Measurements from ENCODE around the gene ROBO2. TPM values are rescaled to one million over a fixed set of nuclear protein-coding genes. Genes with fewer than 3 reads are reported as not detected.

The ROBO2 gene
- polyA plus RNA-seq, 1 of the 3 experiments (the other 2 are of a cell fraction), result not detected

DNA sequence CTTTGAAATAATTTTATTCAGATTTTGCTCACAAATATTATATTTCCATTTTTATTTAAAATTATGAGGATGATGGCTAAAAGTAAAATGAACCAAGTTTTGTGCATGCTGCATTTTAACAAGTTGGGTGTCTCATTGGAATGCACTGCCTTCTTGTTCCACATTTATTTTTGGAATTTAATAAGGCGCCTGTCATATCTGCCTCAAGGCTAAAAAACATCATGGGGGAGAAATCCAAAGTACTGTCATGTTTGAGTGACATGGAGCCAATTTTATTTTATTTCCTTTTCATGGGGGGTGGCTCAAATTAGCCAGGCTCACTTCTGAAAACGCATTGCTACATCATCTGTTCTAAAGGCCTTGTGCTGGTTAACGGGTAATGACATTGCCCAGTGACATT, 205.1 kb downstream of the ROBO2 start:
- no peak overlapping the region for H3K9ac ChIP-seq
- H2AFZ ChIP-seq (ENCODE audit: low read depth), result no peak overlapping the region
- H3K27me3 ChIP-seq (ENCODE audit: insufficient read depth), result no peaks in the 10 kb centered on the region
- no peak overlapping the region for H3K27ac ChIP-seq (ENCODE audit: low read depth in 2 of 2, low read length in 1 of 2)
- WGBS (ENCODE audit: low lambda C conversion rate), result 66% methylated on average over 3 of the region's 3 CpGs
- no peaks in the 10 kb centered on the region for H3K36me3 ChIP-seq (replicated peaks in 1 of 2; ENCODE audit: control insufficient read depth in 1 of 2, insufficient read depth in 2 of 2, low read length in 1 of 2)
- H3K4me1 ChIP-seq (ENCODE audit: control insufficient read depth in 1 of 2, insufficient read depth in 2 of 2, low read depth in 1 of 2, low read length in 1 of 2), result no peaks in the 10 kb centered on the region
- ChIA-PET POLR2A (no interaction called here), CTCF (no interaction called here)
- H3K9me3 ChIP-seq, result no peaks in the 10 kb centered on the region
- no peak overlapping the region for H3K4me2 ChIP-seq
- no peaks in the 10 kb centered on the region for H3F3A ChIP-seq (replicated peaks; ENCODE audit: insufficient read depth)
- no peaks in the 10 kb centered on the region for H3K79me2 ChIP-seq (ENCODE audit: insufficient read depth)
- no peaks in the 10 kb centered on the region for H3K9me2 ChIP-seq
- H4K20me1 ChIP-seq (ENCODE audit: insufficient read depth), result no peaks in the 10 kb centered on the region
- DNase-seq, result no peak
- H3K4me3 ChIP-seq (ENCODE audit: low read depth in 2 of 2, low read length in 1 of 2), result no peak overlapping the region
- TF ChIP-seq FOXJ3 (CRISPR knock-in tag; IDR thresholded peaks at IDR 0.05) (no peak), EP300 (IDR thresholded peaks at IDR 0.05; ENCODE audit: borderline replicate concordance in 1 of 2, low read depth in 1 of 2, low read length in 1 of 2) (no peak), JUND (IDR thresholded peaks at IDR 0.05) (no peak), ELF1 (IDR thresholded peaks at IDR 0.05) (no peak), SIN3A (IDR thresholded peaks at IDR 0.05; ENCODE audit: borderline replicate concordance, low read depth, low read length) (no peak), NFIC (IDR thresholded peaks at IDR 0.05; ENCODE audit: borderline replicate concordance) (no peak), NRF1 (IDR thresholded peaks at IDR 0.05; ENCODE audit: low read depth, low read length) (no peak), RCOR1 (IDR thresholded peaks at IDR 0.05; ENCODE audit: low read length) (no peak), GATA2 (CRISPR knock-in tag; IDR thresholded peaks at IDR 0.05) (no peak), IRF3 (IDR thresholded peaks at IDR 0.05; ENCODE audit: low read depth, low read length) (no peak), GABPA (IDR thresholded peaks at IDR 0.05; ENCODE audit: low read depth) (no peak)

GRCh38 chr3:77247061-77247460, 207.2 kb downstream of the ROBO2 start:
- no peaks in the 10 kb centered on the region for H3F3A ChIP-seq (replicated peaks; ENCODE audit: insufficient read depth)
- no peak overlapping the region for H2AFZ ChIP-seq (ENCODE audit: low read depth)
- H3K36me3 ChIP-seq (replicated peaks in 1 of 2; ENCODE audit: control insufficient read depth in 1 of 2, insufficient read depth in 2 of 2, low read length in 1 of 2), result no peaks in the 10 kb centered on the region
- DNase-seq, result no peak
- H3K4me1 ChIP-seq (ENCODE audit: control insufficient read depth in 1 of 2, insufficient read depth in 2 of 2, low read depth in 1 of 2, low read length in 1 of 2), result no peaks in the 10 kb centered on the region
- H3K4me3 ChIP-seq (ENCODE audit: low read depth in 2 of 2, low read length in 1 of 2), result no peak overlapping the region
- WGBS (ENCODE audit: low lambda C conversion rate), result 50% methylated on average over 6 of the region's 6 CpGs
- H3K9me2 ChIP-seq, result no peaks in the 10 kb centered on the region
- no peak overlapping the region for H3K4me2 ChIP-seq
- no peak overlapping the region for H3K27ac ChIP-seq (ENCODE audit: low read depth in 2 of 2, low read length in 1 of 2)
- H3K9ac ChIP-seq, result no peak overlapping the region
- POLR2A ChIA-PET, result no interaction called here
- no peaks in the 10 kb centered on the region for H3K9me3 ChIP-seq
- no peaks in the 10 kb centered on the region for H4K20me1 ChIP-seq (ENCODE audit: insufficient read depth)
- H3K79me2 ChIP-seq (ENCODE audit: insufficient read depth), result no peaks in the 10 kb centered on the region
- CTCF ChIA-PET, result interaction anchor here (0.6 to 2.0 kb wide), 3 partner anchors 57 to 209 kb away, joined by 3 to 8 read pairs (median 3); no protein-coding TSS in a partner anchor
- no peaks in the 10 kb centered on the region for H3K27me3 ChIP-seq (ENCODE audit: insufficient read depth)
- TF ChIP-seq, protein P1, sequence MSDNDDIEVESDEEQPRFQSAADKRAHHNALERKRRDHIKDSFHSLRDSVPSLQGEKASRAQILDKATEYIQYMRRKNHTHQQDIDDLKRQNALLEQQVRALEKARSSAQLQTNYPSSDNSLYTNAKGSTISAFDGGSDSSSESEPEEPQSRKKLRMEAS (IDR thresholded peaks at IDR 0.05; ENCODE audit: low read depth), result no peak
- TF ChIP-seq ZBTB33 (IDR thresholded peaks at IDR 0.05; ENCODE audit: borderline replicate concordance, low read depth) (no peak), MEF2A (IDR thresholded peaks at IDR 0.05; ENCODE audit: borderline replicate concordance, low read depth) (no peak), RFX5 (IDR thresholded peaks at IDR 0.05; ENCODE audit: low read length) (no peak), GABPA (IDR thresholded peaks at IDR 0.05; ENCODE audit: low read depth) (no peak), RXRA (IDR thresholded peaks at IDR 0.05; ENCODE audit: borderline replicate concordance, low read depth) (no peak), RAD21 (IDR thresholded peaks at IDR 0.05; ENCODE audit: low read length) (no peak), TAF1 (IDR thresholded peaks at IDR 0.05; ENCODE audit: borderline replicate concordance, low read depth, low read length) (no peak), MXI1 (IDR thresholded peaks at IDR 0.05; ENCODE audit: low read depth, low read length) (no peak), TCF12 (IDR thresholded peaks at IDR 0.05) (no peak), ELF1 (IDR thresholded peaks at IDR 0.05) (no peak), RCOR1 (IDR thresholded peaks at IDR 0.05; ENCODE audit: low read length) (no peak), EP300 (IDR thresholded peaks at IDR 0.05; ENCODE audit: borderline replicate concordance in 1 of 2, low read depth in 1 of 2, low read length in 1 of 2) (no peak), PBX3 (IDR thresholded peaks at IDR 0.05) (no peak)
- TF ChIP-seq, protein P2, sequence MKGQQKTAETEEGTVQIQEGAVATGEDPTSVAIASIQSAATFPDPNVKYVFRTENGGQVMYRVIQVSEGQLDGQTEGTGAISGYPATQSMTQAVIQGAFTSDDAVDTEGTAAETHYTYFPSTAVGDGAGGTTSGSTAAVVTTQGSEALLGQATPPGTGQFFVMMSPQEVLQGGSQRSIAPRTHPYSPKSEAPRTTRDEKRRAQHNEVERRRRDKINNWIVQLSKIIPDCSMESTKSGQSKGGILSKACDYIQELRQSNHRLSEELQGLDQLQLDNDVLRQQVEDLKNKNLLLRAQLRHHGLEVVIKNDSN (IDR thresholded peaks at IDR 0.05; ENCODE audit: borderline replicate concordance, low read depth), result no peak
- TF ChIP-seq, protein P3, sequence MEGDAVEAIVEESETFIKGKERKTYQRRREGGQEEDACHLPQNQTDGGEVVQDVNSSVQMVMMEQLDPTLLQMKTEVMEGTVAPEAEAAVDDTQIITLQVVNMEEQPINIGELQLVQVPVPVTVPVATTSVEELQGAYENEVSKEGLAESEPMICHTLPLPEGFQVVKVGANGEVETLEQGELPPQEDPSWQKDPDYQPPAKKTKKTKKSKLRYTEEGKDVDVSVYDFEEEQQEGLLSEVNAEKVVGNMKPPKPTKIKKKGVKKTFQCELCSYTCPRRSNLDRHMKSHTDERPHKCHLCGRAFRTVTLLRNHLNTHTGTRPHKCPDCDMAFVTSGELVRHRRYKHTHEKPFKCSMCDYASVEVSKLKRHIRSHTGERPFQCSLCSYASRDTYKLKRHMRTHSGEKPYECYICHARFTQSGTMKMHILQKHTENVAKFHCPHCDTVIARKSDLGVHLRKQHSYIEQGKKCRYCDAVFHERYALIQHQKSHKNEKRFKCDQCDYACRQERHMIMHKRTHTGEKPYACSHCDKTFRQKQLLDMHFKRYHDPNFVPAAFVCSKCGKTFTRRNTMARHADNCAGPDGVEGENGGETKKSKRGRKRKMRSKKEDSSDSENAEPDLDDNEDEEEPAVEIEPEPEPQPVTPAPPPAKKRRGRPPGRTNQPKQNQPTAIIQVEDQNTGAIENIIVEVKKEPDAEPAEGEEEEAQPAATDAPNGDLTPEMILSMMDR (IDR thresholded peaks at IDR 0.05), result no peak

Data from SK-N-SH (cell line).